Tibial artery (tissue), 4 donors: Measurements from ENCODE around the gene CAMK1G.
A peak's percentile ranks its signal among the peaks of the same experiment; 100 is the strongest.

Source experiments
- DNase-seq, 2 donors: peaks; one replicate each; pipeline ENCODE4 v3.0.0-alpha.2; 2019
- H3K27ac ChIP-seq, 2 donors: fragments of 200-600 bp; sonication (generic) in 1 of 2; 1 replicate in 1 of 2; 2 replicates in 1 of 2; pipeline ENCODE4 v1.5.1; 2018 to 2019; ENCODE audit warnings: mild to moderate bottlenecking in 1 of 2
- H3K27me3 ChIP-seq, 2 donors: fragments of 200-600 bp; sonication (generic) in 1 of 2; one replicate each; pipeline versions ENCODE4 v1.5.1 to v1.6.0; 2016 to 2019
- H3K36me3 ChIP-seq, 3 donors: fragments of 200-600 bp; sonication (generic) in 2 of 3; one replicate each; pipeline ENCODE4 v1.5.1; 2016 to 2019; ENCODE audit warnings: mild to moderate bottlenecking in 2 of 3
- H3K4me1 ChIP-seq, 4 donors: fragments of 200-600 bp; sonication (generic) in 2 of 4; 1 replicate in 3 of 4; 2 replicates in 1 of 4; pipeline ENCODE4 v1.5.1; 2016 to 2019
- H3K4me3 ChIP-seq, 2 donors: fragments of 200-600 bp; sonication (generic) in 1 of 2; 1 replicate in 1 of 2; 2 replicates in 1 of 2; pipeline ENCODE4 v1.5.1; 2018 to 2019; ENCODE audit warnings: mild to moderate bottlenecking in 2 of 2
- H3K9me3 ChIP-seq, 3 donors: fragments of 200-600 bp; sonication (generic) in 1 of 3; one replicate each; pipeline ENCODE4 v1.5.1; 2016 to 2019
- CTCF ChIP-seq, 2 experiments: fragments of 200-600 bp in 1 of 2; fragments of 450-650 bp in 1 of 2; IDR thresholded peaks; one replicate each; pipeline ENCODE4 v1.5.1; 2017 to 2019; ENCODE audit warnings: antibody characterized with exemption in 2 of 2, mild to moderate bottlenecking in 1 of 2, moderate library complexity in 1 of 2
- intact Hi-C: fragments of 100-400 bp; cut with DNase I; formaldehyde crosslinking; loops from one replicate; pipeline ENCODE4 v1.15.0; 2023; ENCODE audit warnings: low total_unique reads

The CAMK1G gene

GRCh38 chr1:209648346-209648745 is 64.8 kb downstream of the CAMK1G start:
- no peak for TF ChIP-seq CTCF (IDR thresholded peaks at IDR 0.05)
- peak overlapping the region in 1 of 2 donors; percentile 26 for H3K27ac ChIP-seq
- intact Hi-C loops: no loop called here

GRCh38 chr1:209648931-209649776 is 65.6 kb downstream of the CAMK1G start:
- H3K9me3 ChIP-seq: no peaks in the 10 kb centered on the region
- peak overlapping the region; percentile 26 to 34 for H3K27ac ChIP-seq
- no peaks in the 10 kb centered on the region for H3K27me3 ChIP-seq
- no peak overlapping the region for H3K4me3 ChIP-seq
- no peaks in the 10 kb centered on the region for H3K36me3 ChIP-seq
- H3K4me1 ChIP-seq: peaks cover 0 to 29% (median 25%) of the 10 kb centered on the region in 4 donors
- intact Hi-C loops: no loop called here
- no peak for TF ChIP-seq CTCF (IDR thresholded peaks at IDR 0.05)
- DNase-seq: no peak

More at GRCh38 chr1:209648346-209648745, 64.8 kb downstream of the CAMK1G start:
- Histone ChIP-seq H3K4me1 (peaks cover 0 to 34% (median 28%) of the 10 kb centered on the region in 4 donors), H3K27me3 (no peaks in the 10 kb centered on the region), H3K36me3 (no peaks in the 10 kb centered on the region), H3K9me3 (no peaks in the 10 kb centered on the region), H3K4me3 (no peak overlapping the region)
- DNase-seq: no peak

GRCh38 chr1:209650454-209650853 is 66.9 kb downstream of the CAMK1G start:
- no peaks in the 10 kb centered on the region for H3K36me3 ChIP-seq
- no peaks in the 10 kb centered on the region for H3K9me3 ChIP-seq
- peaks cover 0 to 29% (median 24%) of the 10 kb centered on the region in 4 donors for H3K4me1 ChIP-seq
- no peak for DNase-seq
- no peaks in the 10 kb centered on the region for H3K27me3 ChIP-seq
- no peak overlapping the region for H3K4me3 ChIP-seq
- intact Hi-C loops: no loop called here
- no peak for TF ChIP-seq CTCF (IDR thresholded peaks at IDR 0.05)
- H3K27ac ChIP-seq: no peak overlapping the region

GRCh38 chr1:209651138-209651587 is 67.6 kb downstream of the CAMK1G start:
- Histone ChIP-seq H3K27me3 (no peaks in the 10 kb centered on the region), H3K4me1 (peaks cover 0 to 29% (median 24%) of the 10 kb centered on the region in 4 donors), H3K4me3 (no peak overlapping the region), H3K27ac (no peak overlapping the region), H3K36me3 (no peaks in the 10 kb centered on the region), H3K9me3 (no peaks in the 10 kb centered on the region)
- peak; percentile 79 to 83 for DNase-seq
- intact Hi-C loops: no loop called here
- no peak for TF ChIP-seq CTCF (IDR thresholded peaks at IDR 0.05)

GRCh38 chr1:209652121-209652735 is 68.7 kb downstream of the CAMK1G start, which contains the start of gene LAMB3:
Gene LAMB3, minus strand, starts transcription at chr1:209652425. Its CDS starts 1,481 bp downstream, at chr1:209650944.
- no peak for DNase-seq
- TF ChIP-seq CTCF (IDR thresholded peaks at IDR 0.05): no peak
- Histone ChIP-seq H3K27me3 (no peaks in the 10 kb centered on the region), H3K4me1 (peaks cover 0 to 29% (median 24%) of the 10 kb centered on the region in 4 donors), H3K9me3 (no peaks in the 10 kb centered on the region), H3K4me3 (no peak within 1 kb of the TSS), H3K27ac (no peak within 1 kb of the TSS), H3K36me3 (no peaks in the 10 kb centered on the region)
- intact Hi-C loops: no loop called here
